GM06990 (cell line): Measurements from ENCODE around the gene LSM14B.

Source experiments
- DNase-seq: peaks from one replicate; pipeline ENCODE4 v3.0.0-alpha.2; 2011; ENCODE audit not compliant: insufficient read length; ENCODE audit errors: extremely low read depth
- H3K27me3 ChIP-seq: replicated peaks from 2 replicates; pipeline ENCODE4 v1.6.0; 2011; ENCODE audit warnings: low read length; ENCODE audit not compliant: control insufficient read depth, insufficient read depth
- H3K36me3 ChIP-seq: 2 replicates; pipeline ENCODE4 v1.5.1; 2011; ENCODE audit warnings: low read length; ENCODE audit not compliant: control insufficient read depth, insufficient read depth
- H3K4me3 ChIP-seq: replicated peaks from 2 replicates; pipeline ENCODE4 v1.5.1; 2011; ENCODE audit warnings: low read depth, mild to moderate bottlenecking, control low read depth, low read length
- CTCF ChIP-seq: IDR thresholded peaks from 2 replicates; pipeline ENCODE4 v1.5.1; 2011; ENCODE audit warnings: low read length, control low read depth, mild to moderate bottlenecking, inconsistent platforms; ENCODE audit not compliant: insufficient read depth, poor library complexity, severe bottlenecking

The LSM14B gene

GRCh38 chr20:62159052-62159451 lies 36.8 kb downstream of the LSM14B start:
- Histone ChIP-seq H3K36me3 (peaks cover 18% of the 10 kb centered on the region), H3K4me3 (no peak overlapping the region), H3K27me3 (no peaks in the 10 kb centered on the region)
- no peak for TF ChIP-seq CTCF
- DNase-seq = no peak

DNA sequence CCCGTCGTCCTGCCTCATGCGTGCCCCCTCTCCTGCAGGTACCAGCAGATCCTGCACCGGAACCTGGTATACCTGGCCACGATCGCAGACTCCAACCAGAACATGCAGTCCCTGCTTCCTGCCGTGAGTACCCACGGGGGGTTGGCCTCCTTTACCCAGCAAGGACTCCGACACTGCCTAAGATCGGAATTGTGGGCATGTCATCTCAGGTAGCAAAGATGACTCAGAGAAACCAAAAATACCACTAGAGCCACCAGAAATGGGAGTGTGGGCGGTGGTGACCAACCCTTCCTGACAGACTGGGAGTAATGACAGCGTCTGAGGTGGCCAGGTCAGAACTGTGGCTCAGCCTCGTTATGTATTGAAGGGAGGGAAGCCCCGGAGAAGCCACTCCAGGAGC lies 37.6 kb downstream of the LSM14B start:
- Histone ChIP-seq H3K4me3 (peak overlapping the region; percentile 21; the same call in 1 of the 2 replicates), H3K36me3 (peaks cover 19% of the 10 kb centered on the region), H3K27me3 (no peaks in the 10 kb centered on the region)
- no peak for TF ChIP-seq CTCF
- no peak for DNase-seq

- no peaks in the 10 kb centered on the region for H3K27me3 ChIP-seq
- H3K36me3 ChIP-seq = peaks cover 22% of the 10 kb centered on the region
- no peak for DNase-seq
- no peak for TF ChIP-seq CTCF
- H3K4me3 ChIP-seq = no peak overlapping the region
Observed at GRCh38 chr20:62160253-62160652, 38.0 kb downstream of the LSM14B start.

DNA sequence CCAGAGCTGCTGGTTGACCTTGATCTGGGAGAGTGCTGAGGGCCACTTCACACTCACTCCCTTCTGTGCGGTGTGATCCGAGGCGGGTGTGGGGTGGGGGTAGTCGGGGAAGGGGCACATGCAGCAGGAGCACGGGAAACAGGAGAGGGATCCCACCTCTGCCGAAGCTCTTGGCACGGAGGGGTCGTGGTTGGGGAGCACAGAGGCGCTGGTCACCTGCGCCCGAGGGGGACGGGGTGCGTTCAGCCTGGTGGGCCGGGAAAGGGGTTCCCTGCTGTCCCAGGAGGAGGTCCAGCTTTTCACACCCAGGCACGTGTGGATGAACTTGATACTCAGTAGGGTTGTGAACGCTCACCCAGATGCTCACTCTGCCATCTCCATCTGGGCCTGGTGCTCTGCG lies 38.6 kb downstream of the LSM14B start:
- Histone ChIP-seq H3K36me3 (peaks cover 26% of the 10 kb centered on the region), H3K27me3 (no peaks in the 10 kb centered on the region), H3K4me3 (no peak overlapping the region)
- no peak for DNase-seq
- TF ChIP-seq CTCF = no peak

GRCh38 chr20:62161347-62161746 lies 39.1 kb downstream of the LSM14B start:
- DNase-seq = no peak
- Histone ChIP-seq H3K27me3 (no peaks in the 10 kb centered on the region), H3K36me3 (peaks cover 30% of the 10 kb centered on the region), H3K4me3 (no peak overlapping the region)
- TF ChIP-seq CTCF = no peak
